Measurements from ENCODE around the gene LRMDA.

The LRMDA gene

DNA sequence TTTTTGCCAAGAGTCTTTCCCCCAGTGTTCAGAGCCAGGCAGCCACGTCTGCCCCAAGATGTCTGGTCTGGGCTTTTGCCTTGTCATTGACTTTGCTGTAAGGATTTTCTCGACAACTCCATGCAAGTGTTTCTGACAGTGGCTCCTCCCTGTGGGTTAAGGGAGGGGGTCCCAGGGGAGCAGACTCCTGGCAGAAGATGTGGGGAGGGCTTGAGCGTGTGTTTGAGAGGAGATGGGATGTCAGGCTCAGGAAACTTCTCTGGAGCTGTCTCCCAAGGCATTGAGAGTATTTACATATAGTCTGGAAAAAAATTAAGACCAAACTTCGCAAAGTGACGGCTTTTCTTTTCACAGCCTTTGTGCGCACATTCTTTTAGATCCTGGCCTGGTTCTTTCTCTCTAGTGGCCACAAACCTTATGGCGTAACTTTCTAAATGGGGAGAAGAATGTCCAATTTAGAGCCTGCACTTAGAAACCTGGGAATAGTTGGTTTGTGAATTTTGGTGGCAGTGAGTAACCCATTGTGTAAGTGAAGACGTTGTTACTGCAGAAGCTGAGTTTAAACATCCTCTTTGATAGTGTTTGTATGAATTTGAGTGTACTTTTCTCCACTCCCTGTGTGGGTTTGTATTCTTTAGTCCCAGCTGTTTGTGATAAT lies 201.5 kb downstream of the LRMDA start:
- no peak for DNase-seq (ENCODE audit: low read depth in 1 of 2, low spot score in 1 of 2)

DNA sequence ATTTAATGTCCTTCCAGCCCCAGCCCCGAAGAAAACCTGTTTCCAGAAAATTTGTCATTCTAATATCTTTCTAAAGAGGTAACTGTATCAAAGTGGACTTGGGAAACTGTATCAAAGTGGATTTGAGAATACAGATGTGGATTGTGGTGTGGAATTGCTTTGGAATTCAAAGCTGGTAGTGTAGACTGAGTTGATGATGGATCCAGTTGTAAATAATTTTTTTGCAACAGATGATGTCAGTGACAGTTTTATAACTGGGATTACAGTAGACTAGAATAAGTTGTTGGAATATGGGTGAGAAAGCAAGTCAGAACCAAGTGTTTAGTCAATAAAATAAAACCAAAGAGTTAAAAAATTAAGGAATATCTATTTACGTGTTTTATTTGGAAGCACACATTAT lies 202.1 kb downstream of the LRMDA start:
- DNase-seq (ENCODE audit: low read depth in 1 of 2, low spot score in 1 of 2) = no peak

DNA sequence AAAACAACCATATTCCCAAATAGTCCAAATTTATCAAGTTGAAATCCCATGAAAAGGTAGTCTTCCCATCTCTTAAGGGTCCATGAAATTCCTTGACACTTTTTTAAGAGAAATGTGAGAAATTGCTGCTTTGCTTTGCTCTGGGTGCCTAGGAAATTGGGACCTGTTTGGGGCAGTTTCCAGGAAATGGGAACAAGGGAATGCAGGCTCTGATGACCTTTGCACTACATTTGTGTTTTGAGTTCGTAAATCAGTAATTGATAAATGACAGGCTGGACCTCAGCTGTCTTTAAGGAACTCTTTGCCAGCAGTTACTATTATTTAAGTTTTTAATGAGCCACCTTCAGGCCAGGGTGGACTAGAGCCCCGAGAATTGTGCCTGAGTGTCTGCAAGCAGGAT lies 203.5 kb downstream of the LRMDA start:
- no peak for DNase-seq (ENCODE audit: low read depth in 1 of 2, low spot score in 1 of 2)

DNA sequence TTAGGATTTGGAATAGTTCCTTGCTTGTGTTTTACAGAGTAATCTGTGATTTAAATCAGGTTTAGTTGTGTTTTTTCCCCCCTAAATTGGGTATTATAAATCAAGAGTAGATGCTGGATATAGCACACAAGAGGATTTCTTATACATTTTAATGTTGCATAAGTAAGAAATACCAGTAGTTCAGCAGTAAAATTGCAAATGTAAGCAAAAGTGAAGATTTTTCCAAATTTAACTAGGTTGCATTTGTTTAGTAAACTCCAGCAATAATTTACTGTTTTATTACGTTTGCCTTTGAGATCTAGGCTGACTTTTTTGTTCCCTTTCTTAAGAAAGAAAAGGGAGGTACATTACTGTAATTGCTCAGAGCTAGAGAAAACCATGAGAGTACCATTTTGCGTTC lies 207.3 kb downstream of the LRMDA start:
- DNase-seq (ENCODE audit: low read depth in 1 of 2, low spot score in 1 of 2) = no peak

DNA sequence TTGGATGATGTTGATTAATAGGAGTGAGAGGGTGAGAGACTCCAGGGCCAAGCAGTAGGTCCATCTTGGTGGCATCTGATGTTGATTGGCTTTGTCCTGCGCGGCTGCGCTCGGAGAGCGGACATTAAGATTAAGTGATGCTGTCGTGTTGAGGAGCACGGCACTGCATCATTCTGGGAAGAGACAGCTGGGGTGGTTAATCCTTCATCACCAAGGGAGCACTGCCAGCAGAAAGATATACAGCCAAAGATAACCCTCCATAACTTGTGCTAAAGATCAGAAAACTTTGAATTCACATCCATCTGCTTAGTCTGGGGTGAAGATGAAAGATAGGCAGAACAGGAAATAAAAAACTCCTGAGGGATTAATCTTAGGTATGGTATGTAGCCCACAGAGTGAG lies 208.3 kb downstream of the LRMDA start:
- DNase-seq (ENCODE audit: low read depth in 1 of 2, low spot score in 1 of 2) = no peak

DNA sequence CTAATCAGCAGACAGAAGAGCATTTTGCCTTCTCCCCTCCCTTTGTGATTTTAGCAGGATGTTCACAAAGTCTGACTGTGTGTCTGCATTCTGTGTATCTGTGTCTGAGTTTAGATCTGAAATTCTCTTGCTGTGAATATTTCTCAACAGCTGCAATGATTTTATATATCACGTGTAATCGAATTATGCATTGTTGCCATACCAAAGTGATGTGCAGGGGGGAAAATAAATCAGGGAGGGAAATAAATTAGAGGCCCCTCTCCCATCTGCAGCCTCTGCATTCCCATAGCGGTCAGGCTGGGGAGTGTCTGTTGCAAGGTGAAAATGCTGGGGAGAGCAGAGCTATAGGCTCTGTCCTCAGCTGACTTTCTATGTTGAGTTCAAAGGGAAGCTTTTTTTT lies 209.0 kb downstream of the LRMDA start:
- DNase-seq (ENCODE audit: low read depth in 1 of 2, low spot score in 1 of 2) = no peak

DNA sequence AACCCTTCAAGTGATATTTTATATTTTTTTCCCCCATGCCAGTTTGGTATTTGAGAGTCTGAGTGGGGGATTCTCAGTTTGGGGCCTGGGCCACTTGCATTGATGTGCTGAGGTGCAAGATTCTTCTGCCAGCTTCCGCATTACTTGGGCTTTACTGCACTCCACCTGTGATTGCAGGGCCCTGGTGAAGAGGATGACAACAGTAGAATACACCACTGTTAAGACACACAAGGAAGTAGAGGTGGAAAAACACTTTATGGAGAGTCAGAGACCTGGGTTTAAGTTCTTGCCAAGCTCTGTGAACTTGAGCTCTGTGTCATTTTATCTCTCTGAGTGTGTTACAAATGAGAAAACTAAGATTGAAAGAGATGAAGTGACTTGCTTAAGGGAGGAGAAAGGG lies 209.4 kb downstream of the LRMDA start:
- no peak for DNase-seq (ENCODE audit: low read depth in 1 of 2, low spot score in 1 of 2)

DNA sequence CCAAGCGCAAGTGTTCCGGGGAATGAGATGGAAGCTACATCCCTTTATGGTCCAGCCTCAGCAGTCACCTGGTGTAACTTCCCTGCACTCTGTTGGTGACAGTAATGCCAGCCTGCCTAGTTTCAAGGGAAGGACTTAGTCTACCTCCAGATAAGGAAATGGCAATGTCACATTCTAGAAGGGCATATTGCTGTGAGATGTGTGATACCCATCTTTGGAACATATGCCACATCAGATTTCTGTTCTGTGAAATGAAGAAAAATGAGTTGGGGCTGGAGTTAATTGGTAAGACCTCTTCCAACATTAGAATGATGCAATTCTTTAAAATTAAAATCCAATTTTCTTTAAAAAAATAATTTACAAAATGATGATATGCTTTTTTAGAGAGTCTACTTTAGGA lies 212.0 kb downstream of the LRMDA start:
- DNase-seq (ENCODE audit: low read depth in 1 of 2, low spot score in 1 of 2) = no peak

DNA sequence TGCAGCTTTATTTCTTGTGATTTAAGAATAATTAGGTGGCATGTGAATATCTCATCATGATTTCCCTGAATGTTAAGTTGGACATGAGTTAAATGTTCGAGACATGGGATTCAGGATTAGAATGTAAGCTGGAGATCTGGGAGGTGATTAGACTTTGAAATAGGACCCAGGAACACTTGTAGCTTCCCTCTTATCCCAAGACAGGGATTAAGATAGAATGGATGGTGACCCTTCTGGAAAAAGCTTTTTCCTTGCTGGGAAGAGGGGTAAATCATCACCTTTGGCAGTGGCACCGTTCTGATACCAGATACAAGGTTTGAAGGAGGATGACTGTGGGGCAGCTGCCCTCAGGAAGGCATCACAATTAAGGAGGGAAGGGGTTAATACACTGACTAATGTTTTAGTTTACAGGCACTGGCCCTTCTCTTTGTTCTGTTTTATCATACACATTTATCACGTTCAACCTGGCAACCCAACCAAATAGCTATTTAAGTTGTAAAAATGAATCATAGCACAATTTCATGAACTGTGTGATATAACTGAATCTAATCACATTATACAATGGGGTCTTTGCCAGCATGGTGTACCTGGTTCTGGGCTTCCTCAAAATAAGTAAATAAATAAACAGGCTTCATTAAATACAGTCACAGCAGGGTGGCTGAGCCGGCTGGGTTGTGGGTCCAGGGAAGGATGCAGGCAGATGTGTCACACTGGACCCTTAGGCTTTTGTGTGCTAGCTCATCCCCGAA lies 212.7 kb downstream of the LRMDA start:
- no peak for DNase-seq (ENCODE audit: low read depth in 1 of 2, low spot score in 1 of 2)

DNA sequence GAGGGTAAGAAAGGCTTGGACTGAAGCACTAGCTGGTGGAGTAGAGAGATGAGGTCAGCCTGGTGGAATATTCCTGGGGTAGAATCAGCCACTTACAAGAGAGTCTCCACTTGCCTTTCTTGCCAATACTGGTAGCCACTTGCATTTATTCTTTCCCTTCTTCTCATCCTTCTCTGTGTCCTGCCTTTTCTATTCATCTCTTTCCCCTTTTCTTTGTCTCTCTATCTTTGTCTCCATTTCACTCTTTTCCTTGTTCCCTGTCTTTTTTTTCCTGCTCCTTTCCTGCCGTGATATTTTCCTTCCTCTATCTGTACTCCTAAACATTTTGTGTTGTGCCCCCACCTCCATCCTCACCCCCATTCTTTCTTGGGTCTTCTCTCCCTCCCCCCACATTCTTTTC lies 214.3 kb downstream of the LRMDA start:
- DNase-seq (ENCODE audit: low read depth in 1 of 2, low spot score in 1 of 2) = no peak

DNA sequence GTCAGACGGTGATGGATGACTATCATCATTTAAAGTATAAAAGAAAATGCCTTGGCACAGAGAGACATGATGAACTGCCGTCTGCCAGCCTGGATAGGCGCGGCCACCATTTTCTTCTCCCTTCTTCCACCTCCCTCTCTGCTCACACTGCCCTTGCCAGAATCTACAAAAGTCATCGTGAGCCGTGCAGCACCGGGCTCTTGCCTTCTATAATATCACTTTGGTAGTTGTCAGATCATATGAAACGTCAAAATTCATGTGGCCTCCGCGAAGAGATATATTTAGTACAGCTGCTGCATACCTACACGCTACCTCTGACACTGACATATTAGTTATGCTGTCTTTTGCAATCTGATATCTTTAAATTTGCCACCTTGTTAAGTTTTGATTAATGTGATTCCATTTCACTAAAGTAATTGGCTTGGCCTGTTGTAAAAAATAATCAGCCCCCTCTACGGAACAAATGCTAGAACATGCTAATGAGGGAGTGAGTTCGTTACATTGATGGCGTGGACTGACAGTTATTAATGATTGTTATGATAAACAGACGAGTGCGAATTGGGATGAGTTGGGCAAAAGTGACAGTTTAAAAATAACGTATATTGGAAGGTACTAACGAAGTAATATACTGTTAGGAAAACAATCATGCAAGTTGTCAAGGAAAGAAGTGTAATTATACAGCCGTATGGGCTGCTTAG lies 214.9 kb downstream of the LRMDA start:
- no peak for DNase-seq (ENCODE audit: low read depth in 1 of 2, low spot score in 1 of 2)

DNA sequence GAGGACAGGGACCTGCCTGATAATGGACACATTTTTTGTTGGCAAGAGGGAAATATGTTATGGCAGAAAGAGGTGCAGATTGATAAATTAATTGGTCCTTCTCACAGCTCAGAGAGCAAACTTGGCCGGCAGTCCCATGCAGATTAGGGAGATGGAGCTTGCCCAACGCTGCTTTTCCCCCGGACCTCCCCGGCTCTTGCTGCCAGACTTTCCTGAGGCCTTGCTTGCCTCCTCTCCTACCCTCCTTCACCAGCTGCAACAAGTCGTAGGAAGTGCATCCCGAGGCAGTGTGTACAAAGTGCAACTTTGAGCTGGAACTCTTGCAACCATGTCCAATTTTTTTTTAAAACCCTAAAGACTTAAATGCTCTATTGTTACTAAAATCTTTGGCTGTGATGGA lies 215.5 kb downstream of the LRMDA start:
- DNase-seq (ENCODE audit: low read depth in 1 of 2, low spot score in 1 of 2) = no peak

DNA sequence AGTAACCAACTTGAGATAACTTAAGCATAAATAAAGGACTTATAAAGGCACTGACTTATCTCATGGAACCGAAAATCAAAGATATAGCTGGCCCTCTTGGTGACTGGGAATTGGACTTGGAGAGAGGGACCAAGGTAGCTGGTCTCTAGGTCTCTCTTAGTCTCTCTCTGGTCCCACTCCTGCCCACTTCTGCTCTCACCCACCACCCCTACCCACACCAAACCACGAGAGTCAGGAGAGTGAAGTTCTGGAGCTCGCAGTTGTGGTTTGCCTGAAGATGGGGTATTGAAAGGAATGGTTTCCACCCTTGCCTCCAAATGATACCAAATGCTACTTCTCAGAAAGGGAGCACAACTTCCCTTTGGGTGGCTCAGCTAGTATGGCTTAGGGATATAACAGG lies 216.3 kb downstream of the LRMDA start:
- DNase-seq (ENCODE audit: low read depth in 1 of 2, low spot score in 1 of 2) = no peak

DNA sequence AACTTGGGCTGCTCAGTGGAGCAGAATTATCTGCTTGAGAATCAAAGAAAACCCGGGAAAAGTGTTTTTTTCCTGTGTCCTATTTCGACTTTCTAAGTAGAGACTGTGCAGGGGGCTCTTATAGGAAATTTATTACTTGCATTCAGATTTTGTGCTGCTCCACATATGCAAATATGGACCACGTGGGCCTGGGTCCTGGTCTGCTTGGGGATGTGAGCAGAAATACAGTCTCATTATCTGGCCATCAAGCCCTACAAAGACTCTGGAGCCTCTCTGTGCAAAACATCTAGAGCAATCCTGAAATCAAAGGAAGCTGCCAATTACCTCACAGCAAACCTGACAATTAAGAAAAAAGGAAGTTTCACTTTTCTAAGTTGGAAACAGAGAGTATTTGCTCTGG lies 216.9 kb downstream of the LRMDA start:
- DNase-seq (ENCODE audit: low read depth in 1 of 2, low spot score in 1 of 2) = no peak

DNA sequence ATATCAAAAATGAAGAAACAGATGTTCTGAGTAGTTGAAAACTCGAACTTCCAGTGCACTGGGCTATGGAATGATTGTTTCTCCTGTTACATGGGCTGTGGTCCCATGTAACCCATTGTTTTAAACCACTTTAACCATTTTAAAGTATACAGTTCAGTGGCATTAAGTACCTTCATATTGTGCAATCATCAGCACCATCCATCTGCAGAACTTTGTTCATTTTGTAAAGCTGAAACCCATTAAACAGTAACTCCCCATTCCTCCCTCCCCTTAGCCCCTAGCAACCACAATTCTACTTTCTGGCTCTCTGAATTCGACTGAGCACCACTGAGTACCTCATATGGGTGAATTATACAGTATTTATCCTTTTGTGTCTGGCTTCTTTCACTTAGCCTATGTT lies 217.4 kb downstream of the LRMDA start:
- DNase-seq (ENCODE audit: low read depth in 1 of 2, low spot score in 1 of 2) = no peak

DNA sequence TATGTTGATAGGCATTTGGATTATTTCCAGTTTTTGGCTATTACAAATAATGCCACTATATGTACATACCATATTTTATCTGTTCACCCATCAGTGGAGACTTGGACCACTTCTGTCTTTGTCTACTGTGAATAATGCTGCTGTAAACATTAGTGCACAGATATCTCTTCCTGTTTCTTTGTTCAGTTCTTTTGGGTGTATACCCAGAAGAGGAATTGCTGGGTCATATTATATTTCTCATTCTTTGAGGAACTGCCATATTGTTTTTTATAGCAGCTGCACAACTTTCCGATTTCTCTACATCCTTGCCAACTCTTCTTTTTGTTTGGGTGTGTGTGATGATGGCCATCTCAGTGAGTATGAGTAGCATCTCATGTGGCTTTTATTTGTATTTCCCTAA lies 218.0 kb downstream of the LRMDA start:
- DNase-seq (ENCODE audit: low read depth in 1 of 2, low spot score in 1 of 2) = no peak

DNA sequence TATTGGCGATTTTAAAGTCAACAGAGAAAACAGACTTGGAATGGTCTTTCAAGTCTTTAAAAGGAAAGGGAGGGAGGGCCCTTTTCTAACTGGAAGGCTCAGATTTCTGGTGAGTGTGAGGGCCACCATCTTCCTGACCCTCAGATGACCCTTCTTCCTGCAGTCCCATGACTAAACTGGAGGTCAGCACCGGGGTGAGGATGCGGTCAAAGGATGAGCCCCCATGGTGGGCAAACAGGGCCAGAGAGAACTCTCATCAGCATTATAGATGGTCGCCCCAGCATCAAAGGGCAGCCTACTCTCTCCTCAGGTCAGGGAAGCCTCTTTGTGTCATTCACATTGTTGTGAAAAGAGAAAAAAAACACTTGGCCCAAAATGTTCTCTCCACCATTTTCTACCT lies 219.2 kb downstream of the LRMDA start:
- no peak for DNase-seq (ENCODE audit: low read depth in 1 of 2, low spot score in 1 of 2)

DNA sequence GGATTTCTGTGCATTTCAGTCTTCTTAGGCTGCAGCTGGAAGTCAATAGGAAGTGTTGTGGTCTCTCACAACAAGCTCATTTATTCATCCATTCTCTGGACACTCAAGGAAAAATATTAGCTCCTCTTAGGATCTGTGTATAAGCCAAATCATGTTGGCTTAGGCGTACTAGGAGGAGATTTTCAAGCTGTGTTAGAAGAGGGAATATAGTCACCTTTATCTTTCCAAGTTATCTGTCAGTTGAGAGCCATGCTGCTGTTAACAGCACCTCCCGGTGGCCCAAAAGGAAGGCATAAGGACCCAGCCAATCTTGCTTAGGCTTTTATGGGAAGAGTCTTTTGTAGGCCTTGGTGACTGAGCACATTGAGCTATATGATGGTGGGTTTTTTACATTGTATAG lies 220.0 kb downstream of the LRMDA start:
- no peak for DNase-seq (ENCODE audit: low read depth in 1 of 2, low spot score in 1 of 2)

DNA sequence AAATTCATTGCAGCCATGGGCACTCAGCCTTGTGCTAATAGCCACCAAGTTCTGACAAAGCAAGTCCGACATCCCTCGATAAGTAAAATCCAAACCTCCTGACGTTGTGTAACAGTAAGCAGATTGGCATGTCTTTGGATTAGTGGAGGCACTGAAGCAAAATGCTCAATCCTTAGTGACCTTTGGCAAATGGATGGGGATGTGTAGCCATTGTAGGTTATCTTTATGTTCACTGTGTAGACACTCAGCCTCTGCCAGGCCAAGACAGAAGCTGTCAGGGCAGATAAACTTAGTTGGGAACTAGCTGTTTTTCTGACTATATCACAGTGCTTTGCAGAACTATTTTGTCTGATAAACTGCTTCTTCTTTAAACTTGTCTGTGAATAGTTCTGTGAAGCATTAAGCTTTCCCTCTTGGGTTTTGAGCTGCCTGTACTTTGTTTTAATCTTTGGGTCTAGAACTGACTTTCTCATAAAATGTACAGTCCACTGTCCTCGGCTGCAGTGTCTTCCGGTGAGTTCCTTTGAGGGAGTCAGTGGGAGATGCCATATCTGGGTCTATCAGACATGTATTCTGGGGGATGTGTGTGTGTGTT lies 220.8 kb downstream of the LRMDA start:
- DNase-seq (ENCODE audit: low read depth in 1 of 2, low spot score in 1 of 2) = no peak

DNA sequence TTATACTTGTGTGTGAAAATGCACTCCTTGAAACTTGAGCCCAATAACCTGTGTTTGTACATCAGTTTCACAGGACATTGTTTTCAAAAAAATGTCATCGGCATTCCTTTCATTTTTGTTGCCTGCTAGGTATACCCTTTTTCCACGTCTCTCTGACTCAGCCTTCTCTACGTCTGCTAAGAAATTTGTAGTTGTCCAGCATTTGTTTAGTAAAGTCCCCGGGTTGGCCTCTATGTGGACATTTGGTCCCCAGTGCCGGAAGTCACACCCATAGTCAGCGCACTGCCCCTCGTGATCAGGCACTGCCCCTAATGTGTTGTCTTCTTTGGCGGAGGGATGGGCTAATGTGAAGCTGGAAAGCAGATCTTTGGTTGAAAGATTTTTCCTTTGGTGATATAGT lies 222.3 kb downstream of the LRMDA start:
- DNase-seq (ENCODE audit: low read depth in 1 of 2, low spot score in 1 of 2) = no peak

DNA sequence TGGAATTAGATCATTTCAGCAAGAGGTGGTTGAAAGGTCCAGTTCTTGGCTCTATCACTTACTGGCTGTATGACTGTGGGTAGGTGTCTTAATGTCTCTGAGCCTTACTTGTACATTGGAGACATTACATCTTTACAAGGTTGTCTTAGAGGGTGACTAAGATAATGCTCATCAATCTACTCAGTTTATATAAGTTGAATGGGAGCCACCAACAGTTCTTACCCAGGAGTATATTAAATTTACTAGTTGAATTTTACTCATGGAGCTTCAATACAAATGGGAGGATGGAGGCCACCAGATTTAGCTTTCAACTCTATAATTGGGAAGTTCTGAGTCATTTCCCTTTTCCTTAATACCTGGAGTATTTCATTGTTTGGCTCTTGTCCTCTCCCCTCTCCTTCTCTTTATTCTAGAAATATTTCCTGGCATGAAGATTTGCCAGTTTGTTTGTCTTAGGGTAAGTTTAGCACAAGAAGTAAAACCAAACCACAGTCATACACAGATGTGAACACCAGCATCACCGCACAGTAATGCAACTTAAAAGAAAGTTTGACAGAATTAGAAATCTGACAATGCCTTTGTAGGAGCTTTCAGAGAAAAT lies 222.8 kb downstream of the LRMDA start:
- no peak for DNase-seq (ENCODE audit: low read depth in 1 of 2, low spot score in 1 of 2)

DNA sequence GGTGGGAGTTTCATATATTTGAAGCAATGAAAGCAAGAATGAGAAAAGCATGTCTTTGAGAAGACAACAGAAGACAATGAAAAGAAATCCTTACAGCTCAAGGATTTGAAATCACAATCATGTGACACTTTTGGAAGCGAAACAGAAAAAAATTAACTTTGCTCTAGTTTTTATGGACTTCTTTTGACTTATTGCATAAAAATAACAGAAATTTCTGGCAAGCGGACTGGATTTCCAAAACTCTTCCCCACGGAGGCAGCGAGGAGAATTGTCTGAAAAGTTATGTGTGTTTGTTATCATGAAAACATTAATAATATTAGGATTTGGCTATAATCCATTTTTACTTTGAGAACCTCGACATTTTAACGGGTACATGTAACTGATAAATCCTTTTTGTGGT lies 223.3 kb downstream of the LRMDA start:
- DNase-seq (ENCODE audit: low read depth in 1 of 2, low spot score in 1 of 2) = no peak

Data from activated T-helper 1 cell treated with anti-CD3 and anti-CD28 coated beads, Interleukin-2, amount 50 U/mL, for 16 hours (primary cell).